Renal cortical epithelial cell (primary cell): ENCODE measurements around the gene HERC2. TPM values are rescaled to one million over a fixed set of nuclear protein-coding genes. Genes with fewer than 3 reads are reported as not detected.
"Not testable (repeated sequence)": the region's sequence is repeated elsewhere in the genome, so short reads cannot be mapped to it uniquely, and the experiment has no call there.

Source experiments
- DNase-seq: peaks from one replicate; pipeline ENCODE4 v3.0.0-alpha.2; 2011; ENCODE audit warnings: low read depth
- total RNA-seq: library from RNA; depleted of rRNA; stranded (reverse); fragments of >200 nt; gene quantifications from 2 replicates; pipeline ENCODE4 v1.2.3, GENCODE V29; 2014

HERC2 gene
- total RNA-seq, 1 donor from 2014 or later, result 101 TPM

DNA sequence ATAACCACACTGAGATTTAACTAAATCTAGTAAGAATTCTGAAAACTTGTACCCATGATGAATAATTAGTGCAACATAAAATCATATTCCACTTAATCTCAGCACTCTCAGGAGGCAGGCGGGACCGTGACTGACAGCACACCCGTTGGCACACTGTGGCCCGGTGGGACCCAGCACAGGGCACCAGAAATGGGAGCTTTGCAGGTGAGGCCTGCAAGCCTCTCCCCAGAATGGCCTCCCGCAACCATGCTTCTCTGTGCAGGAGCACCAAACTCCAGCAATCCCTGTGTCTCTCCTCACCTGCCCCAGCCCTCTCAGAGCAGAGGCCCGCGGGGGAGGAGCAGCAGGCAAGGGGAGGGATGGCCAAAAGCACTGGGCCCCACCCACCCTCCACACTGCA is 191.3 kb downstream of the HERC2 start:
- DNase-seq, result no peak

DNA sequence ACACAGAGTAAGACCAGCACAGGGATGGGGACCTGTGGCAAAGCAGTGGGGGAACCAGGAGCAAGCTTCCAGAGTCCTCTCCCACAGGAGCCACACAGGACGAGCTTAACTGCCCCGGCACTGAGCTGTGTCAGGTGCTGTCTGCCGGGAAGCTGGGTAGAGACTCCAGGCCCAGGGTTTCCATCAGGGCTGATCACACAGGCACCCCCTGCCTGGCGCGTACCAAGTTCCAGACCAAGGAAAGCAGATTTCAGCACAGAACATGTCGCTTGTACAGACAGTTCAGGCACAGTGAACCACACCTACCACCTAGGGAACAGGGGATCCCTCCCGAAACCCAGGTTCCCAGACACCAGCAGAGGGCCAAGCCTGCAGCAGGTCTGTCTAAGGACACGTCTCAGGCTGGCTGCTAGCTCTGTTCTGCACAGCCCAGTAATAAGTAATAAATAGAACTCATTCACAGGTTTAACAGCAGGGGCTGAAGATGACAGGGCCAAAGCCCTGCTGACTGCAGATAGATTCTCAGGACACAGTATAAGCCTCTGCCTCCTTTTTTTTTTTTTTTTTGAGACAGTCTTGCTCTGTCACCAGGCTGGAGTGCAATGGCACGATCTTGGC is 192.6 kb downstream of the HERC2 start:
- DNase-seq, result no peak

DNA sequence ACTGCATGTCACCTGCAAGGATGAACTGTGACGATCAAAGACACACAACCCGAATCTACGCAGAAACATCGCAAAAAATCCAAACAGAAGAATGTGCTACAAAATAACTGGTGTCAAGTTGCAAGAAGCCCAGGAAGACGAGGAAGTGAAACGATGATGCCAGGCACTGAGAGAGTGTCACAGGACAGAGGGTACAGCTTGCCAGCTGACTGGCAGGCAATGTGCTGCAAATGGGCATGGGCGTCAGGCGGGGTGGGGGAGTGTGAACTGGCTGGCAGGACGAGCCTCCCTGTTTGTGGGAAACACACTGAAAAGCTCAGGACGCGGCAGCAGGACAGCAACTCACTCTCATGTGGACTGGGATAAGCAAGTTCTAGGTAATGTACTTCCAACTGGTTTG is 193.9 kb downstream of the HERC2 start:
- DNase-seq, result no peak

DNA sequence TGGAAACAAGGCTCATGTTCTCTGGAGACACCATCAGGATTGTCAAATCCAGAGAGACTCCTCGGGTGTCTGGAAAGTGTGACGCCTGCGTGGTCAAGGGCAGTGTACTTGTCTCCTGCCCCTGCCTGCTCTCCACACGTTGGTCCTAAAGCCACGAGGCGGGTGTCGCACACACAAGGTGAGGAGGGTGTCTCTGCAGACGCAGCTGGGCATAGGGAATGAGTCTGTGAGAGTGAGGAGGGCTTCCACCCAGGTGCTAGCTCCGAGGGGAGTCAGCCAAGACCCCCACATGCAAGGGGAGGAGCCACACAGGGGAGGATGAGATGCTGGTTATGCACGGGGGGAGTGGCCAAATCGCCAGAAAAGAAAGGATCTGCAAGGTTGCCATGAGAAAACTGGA is 194.9 kb downstream of the HERC2 start:
- no peak for DNase-seq

DNA sequence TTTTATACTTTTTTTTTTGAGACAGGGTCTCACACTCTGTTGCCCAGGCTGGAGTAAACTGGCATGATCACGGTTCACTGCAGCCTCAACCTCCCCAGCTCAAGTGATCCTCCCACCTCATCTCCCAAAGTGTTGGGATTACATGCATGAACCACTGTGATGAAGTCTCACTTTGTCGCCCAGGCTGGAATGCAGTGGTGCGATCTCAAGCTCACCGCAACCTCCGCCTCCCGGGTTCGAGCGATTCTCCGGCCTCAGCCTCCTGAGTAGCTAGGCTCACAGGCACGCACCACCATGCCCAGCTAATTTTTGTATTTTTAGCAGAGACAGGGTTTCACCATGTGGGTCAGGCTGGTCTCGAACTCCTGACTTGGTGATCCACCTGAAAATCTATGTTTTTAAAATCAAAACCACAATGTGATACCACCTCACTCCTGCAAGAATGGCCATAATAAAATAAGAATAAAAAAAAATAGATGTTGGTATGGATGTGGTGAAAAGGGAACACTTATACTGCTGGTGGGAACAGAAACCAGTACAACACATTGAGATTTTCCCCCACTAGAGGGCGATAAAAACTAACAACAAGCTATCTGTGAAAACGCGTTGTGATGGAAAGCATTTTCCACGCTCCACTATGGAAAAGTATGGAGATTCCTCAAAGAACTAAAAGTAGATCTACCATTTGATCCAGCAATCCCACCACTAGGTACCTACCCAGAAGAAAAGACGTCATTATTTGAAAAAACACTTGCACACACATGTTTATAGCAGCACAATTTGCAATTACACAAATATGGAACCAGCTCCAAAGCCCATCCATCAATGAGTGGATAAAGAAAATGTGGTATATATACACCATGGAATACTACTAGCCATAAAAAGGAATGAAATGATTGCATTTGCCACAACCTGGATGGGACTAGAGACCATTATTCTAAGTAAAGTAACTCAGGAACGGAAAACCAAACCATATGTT is 196.0 kb downstream of the HERC2 start:
- peak; percentile 59 for DNase-seq

DNA sequence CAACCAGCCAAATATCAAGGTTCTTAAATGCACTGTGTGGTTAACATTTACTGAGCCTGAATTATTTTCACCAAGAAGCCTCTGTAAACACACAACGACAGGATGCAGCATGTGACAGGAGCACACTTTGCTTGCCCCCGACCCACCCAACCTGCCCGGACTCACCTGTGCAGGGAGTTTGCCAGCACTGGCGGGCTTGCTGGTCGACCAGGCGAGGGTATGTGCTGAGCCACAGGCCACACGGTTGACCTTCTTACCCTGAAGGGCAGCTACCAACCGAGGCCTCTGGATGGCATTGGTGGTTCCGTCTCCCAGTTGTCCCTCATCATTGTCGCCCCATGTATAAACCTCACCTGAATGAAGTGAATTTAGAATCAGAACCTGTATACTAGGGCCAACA is 197.1 kb downstream of the HERC2 start:
- no peak for DNase-seq

DNA sequence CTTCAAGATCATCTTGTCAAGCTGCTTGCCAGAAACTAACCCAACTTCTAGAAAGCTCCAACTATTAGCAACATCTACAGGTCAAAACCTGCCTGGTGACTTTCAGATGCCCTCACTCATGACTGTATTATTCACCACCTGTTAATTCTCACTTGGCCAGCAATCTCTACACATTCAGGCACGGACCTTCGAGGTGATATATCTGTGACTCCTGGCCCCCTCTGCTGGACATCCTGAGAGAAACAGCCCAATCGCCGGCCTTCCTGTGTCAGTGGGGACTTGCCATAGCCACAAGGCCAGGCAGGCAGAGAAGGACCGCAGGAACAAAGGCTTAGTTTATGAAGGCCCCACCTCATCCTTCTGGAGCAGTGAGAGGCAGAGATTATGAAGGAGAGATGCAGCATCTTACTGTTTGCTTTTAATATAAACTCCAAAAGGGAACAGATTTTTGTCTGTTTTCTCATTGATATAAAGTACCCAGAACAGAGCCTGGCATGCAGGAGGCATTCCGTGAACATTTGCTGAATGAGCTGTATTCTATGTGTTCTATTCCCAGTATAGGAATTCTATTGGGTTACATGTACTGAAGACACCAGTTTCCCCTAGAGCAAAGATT is 198.5 kb downstream of the HERC2 start:
- peak; percentile 74 for DNase-seq

DNA sequence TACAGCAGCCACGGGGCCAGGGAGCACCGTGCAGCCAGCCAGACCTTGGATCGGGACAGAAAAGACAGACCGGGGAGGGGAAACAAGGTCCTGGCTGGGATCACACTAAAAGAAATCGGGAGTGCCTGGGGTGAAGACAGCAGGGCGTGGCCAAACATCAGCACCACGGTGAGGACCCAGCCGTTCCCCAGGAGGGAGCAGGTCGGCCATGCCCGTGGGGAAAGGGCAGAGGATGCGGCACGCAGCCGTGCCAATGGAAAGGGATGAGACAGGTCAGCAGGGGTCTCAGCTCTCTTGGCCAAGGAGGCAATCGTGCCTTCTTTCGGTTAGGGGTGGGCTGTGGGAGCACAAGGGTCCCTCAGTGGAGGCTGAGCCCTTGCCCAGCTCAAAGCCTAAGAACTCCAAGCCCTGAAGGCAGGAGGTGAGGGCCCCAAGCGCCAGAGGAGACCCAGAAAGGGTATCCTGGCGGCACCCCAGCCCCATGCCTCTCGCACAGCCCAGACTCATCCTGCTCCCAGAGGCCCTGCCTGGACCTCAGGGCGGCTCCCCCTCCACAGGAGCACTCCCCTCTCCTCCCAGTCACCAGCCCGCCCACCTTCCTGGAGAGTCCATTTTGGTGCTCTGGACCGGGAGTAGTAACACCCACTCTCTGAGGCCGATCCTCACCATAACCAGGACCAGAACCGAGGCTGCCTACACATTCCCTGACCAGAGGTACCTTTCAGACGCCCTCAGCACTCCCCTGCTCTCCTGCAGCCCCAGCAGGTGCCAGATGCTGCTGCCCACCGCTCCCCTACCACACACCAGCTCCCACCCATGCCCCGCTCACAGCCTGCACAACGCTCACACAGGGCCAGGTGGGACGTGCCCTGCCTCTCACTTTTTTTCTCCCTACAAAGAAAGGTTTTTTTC is 199.7 kb downstream of the HERC2 start:
- DNase-seq, result no peak

DNA sequence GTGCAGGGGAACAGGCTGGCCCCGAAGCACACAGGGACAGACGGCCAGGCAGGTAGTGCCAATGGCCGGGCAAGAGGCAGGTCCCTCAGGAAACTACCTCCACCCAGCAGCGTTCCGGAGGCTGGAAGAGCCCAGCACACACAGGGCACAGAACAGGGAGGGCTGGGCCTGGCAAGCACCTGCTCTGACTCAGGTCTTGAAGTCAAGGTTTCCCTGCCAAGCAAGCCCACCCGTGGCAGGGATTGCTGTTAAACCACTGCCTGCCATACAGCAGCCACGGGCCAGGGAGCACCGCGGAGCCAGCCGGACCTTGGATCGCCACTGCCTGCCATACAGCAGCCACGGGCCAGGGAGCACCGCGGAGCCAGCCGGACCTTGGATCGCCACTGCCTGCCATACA is 200.4 kb downstream of the HERC2 start:
- DNase-seq, result not testable (repeated sequence)

DNA sequence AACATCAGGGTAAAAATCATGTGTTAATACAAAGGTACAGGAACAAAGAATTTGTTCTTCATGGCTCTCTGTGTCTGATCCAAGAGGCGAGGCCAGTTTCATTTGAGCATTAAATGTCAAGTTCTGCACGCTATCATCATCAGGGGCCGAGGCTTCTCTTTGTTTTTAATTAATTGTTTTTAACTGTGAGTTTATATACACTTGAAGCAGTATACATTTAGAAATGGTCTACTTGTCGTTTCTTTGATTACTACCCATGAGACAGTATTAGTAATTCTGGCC is 201.7 kb downstream of the HERC2 start:
- DNase-seq, result no peak

DNA sequence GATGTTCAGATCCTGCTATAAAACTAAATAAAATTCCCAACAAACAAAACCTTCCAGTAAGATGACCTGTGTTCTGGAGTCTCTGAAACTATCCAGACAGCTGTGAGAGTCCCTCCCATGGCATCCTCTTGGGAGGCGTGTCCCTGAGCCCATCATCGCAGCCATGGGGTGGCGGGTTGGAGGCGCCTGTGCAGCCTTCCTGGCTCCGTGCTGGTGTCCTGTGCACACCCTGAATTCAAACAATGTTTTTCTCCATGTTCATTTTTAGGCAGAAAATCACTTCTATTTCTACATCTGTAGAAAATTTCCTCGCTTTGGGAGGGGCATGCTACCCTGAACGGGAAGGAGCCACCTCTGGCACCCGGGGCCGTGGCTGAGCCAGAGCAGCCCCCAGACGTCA is 203.4 kb downstream of the HERC2 start:
- no peak for DNase-seq

DNA sequence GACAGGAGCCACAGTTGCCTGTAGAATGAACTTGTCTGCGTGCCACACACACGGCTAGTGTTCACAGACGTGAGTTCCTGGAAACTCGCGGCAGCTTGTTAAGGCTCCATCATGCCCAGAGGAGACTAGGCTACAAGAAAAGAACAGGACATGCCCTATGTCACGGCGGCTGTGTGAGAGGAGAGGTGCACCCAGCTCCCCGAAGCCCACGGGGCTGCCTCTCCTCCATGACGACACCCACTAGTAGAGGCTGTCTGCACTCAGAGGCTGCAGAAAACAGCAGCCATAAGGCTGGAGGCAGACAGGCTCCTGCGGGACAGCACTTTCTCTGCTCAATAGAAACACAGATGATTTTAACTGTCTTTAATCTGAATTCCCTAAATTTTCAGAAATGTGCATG is 203.9 kb downstream of the HERC2 start:
- DNase-seq, result no peak

DNA sequence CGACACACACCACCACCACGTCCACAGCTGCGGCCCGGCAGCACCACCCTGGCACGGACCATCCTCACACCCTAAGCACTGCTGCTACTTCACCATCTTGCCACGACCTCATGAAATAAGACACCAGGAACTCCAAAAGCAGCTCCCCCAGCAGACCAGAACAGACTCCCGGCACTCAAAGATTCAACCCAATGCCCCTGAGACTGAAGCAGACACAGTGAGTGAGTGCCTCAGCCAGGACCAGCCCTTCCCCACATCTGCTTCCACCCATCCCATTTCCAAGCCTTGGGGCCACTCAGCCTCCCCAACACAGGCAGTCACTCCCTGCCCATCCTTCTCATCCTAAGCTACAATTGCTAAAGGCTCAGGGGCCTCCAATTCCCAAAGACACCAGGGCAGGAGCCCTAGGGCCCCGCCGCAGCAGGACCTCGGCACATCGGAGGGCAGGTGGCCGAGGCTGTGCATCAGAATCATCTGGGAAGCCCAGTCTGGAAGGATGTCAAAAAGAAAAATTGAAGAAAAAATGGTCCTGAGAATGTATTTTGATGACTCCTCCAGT is 204.5 kb downstream of the HERC2 start:
- no peak for DNase-seq

DNA sequence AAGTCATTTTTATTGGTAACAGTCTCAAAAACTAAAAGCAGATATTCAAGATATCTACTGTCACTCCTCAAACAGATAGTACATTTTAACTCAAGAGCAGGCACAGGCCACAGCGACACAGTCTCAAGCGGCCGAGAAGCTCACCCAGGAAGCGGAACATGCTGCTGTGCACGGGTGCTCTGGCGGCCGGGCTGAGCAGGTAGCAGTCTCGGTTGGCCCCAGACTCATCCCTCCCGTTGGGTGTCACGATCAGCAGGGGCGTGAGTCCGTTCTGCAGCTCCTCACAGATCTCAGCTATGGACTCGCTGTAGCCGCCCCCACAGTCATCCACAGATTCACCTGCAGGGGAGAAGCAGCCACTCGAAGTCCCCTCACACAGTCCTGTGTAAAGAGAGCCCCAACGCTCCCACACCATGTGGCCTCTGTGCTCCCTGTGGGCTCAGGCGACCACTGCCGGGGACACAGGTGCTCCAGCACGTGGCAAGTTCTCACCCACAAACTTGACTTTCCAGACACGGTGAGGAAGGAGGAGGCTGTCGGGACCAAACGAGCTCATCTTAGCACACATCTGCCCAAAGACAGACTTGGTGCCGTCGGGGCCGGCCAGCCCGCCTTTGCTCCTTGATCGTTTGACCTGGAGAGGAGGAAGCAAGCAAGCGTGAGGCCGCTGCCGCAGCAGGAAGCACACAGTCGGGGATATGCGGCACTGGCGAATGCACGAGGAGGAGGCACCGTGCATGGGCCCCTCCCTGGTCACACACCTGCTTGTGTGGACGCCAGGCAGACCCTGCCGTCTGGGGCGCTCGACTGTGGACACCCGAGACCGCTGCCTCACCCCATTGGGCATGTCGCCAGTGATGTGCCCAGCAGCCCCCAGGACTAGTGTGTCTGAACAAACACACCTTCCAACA is 205.2 kb downstream of the HERC2 start:
- DNase-seq, result no peak

DNA sequence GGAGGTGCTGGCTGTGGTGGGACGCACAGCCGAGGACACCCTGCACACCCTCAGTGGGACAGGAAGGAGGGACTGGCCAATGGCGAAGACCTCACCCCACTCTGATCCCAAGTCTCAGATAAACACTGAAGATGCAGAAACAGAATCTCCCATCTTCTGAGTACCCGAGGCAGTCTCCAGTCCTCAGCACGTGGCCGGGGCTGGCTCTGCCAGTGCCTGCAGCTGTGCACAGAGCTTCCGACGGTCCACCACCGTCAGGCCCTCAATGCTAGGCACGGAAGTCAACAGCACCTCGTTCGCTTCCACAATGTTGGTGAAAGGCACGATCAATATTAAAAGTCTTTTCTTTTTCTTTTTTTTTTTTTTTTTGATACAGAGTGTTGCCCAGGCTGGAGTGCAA is 206.1 kb downstream of the HERC2 start:
- DNase-seq, result no peak

DNA sequence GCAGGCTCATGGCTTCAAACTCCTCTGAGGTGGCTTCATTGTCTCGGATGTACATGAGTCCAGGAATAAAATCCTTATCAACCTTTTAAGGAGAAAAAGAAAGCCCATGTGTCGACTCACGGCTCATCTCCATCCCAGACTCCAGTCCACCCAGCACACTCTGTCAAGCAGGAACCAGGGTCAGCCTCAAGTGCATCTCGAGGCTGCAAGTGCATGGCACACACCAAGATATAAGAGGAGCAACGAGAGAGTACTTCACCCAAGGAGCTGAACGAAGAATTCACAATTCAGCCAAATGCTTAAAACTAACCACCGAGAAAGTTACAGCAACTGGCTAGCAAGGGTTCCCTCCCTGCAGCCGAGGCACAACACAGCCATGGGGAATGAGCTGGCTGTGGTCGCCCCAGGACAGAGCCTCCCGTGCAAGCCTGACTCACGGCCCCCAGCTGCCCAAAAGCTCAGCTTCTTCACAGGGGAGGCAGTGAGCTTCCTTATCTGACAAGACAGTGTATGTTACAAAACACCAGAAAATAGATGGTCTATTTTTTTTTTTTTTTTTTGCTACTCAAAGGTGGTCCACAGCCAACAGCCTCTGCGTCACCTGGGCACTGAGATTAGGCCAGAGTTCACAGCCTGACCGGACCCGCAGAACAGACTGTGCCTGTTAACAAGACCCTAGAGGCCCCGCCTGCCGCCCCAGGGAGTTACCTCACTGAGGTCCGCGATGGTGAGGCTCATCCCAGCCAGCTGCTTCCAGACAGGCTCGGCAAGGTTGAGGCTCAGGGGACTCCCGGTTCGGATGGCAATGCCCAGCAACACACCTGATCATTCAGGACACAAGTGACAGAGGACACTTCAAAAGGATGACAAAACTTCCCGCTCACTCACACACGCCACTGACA is 207.0 kb downstream of the HERC2 start:
- DNase-seq, result no peak

DNA sequence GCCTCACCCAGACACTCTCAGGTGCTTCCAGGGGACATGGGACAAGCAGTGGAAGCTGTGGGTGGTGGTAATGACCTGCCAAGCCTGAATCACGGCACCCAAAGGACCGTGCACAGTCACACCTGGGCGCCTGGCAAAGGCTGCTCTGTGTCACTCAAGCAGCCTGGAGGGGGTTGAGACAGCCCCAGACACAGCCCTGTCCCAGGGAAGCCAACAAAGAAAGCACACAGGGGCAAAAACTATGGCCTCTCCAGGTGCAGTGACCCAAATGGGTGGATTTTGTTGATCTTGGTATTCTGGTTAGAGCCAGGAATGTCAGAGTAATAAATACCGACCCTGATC is 207.9 kb downstream of the HERC2 start:
- no peak for DNase-seq

DNA sequence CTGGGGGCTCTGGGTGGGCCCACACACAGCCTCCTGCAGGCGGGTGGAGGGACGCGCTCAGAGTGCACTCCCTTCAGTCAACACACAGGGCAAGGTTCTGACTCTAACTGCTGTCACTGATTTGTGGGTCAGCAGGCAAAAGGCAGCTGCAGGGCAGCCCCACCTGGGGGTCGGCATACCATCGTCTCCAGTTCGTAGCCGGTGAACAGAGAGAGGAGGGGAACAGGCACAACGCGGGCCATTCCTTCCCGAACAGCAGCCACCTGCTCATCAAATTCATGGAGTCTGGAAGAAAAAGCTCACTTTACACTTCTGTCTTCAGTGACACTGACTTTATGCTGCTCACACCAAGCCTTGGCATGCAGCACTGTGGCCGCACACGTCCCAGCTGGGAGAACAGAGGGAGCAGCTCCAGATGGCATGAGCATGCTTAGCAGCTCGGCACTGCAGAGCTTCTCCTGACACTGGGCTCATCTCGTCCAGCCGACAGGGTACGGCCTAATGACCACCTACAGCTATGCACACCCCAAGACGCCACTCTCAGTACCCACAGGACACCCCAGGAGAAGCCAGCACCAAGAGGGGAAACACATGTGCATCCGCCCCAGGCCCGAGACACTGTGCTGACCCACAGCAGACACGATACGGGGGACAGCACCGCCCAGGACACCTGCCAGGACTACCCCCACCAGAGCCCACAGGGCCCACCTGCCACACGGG is 208.4 kb downstream of the HERC2 start:
- DNase-seq, result no peak

DNA sequence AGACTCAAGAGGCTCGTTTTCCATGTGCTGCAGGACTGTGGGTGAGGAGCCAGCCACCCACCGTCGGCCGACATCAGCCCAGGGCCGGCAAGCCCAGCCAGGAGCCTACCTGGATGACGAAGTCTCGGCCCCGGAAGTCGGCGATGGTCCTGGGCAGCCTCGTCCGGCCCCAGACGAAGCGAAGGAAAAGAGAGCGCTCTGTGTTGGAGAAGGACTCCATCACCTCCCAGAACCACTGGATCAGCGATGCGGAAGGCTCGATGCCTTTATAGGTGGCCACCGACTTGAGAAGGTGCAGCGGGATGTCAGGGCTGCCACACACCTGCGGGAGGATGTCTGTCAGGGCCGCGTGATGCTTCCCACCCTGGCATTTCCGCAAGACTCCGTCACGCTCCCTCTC is 209.0 kb downstream of the HERC2 start:
- DNase-seq, result no peak
